Neural cell (in vitro differentiated cells): Measurements from ENCODE around the gene ESRP2. TPM values are rescaled to one million over a fixed set of nuclear protein-coding genes. Genes with fewer than 3 reads are reported as not detected.

Experiments used
- H2AFZ ChIP-seq: fragments of 200-600, 300-800 bp; sonication (generic), shearing (Covaris generic); 2 replicates; pipeline ENCODE4 v1.6.0; 2014; ENCODE audit warnings: low read depth, mild to moderate bottlenecking, antibody characterized with exemption, low read length, moderate library complexity
- H3F3A ChIP-seq: fragments of 200-600 bp; shearing (Covaris generic); 2 replicates; pipeline ENCODE4 v1.6.1; 2016; ENCODE audit warnings: mild to moderate bottlenecking, moderate library complexity, mixed read lengths, antibody characterized with exemption, low read length; ENCODE audit not compliant: insufficient read depth, poor library complexity, severe bottlenecking
- H3K27ac ChIP-seq: fragments of 200-600, 300-800 bp; sonication (generic), shearing (Covaris generic); 2 replicates; pipeline ENCODE4 v1.5.1; 2014; ENCODE audit warnings: mild to moderate bottlenecking, low read length, moderate library complexity
- H3K27me3 ChIP-seq: fragments of 300-800, 200-600 bp; sonication (generic), shearing (Covaris generic); 2 replicates; pipeline ENCODE4 v1.6.0; 2014; ENCODE audit warnings: mild to moderate bottlenecking, low read depth, low read length, moderate library complexity; ENCODE audit not compliant: insufficient read depth
- H3K36me3 ChIP-seq: fragments of 300-800, 200-600 bp; sonication (generic), shearing (Covaris generic); 2 replicates; pipeline ENCODE4 v1.5.1; 2014; ENCODE audit warnings: mild to moderate bottlenecking, antibody characterized with exemption, low read length, moderate library complexity; ENCODE audit not compliant: insufficient read depth
- H3K4me2 ChIP-seq: fragments of 300-800, 200-600 bp; sonication (generic), shearing (Covaris generic); 2 replicates; pipeline ENCODE4 v1.6.0; 2014; ENCODE audit warnings: mild to moderate bottlenecking, low read length
- H3K4me3 ChIP-seq: fragments of 300-800, 200-600 bp; sonication (generic), shearing (Covaris generic); 2 replicates; pipeline ENCODE4 v1.5.1; 2014; ENCODE audit warnings: mild to moderate bottlenecking, low read length, moderate library complexity
- H3K79me2 ChIP-seq: fragments of 200-600 bp; shearing (Covaris generic); replicated peaks from 2 replicates; pipeline ENCODE4 v1.6.0; 2014; ENCODE audit warnings: mild to moderate bottlenecking, low read length, moderate library complexity; ENCODE audit not compliant: insufficient read depth
- H3K9ac ChIP-seq: fragments of 300-800, 200-600 bp; sonication (generic), shearing (Covaris generic); 2 replicates; pipeline ENCODE4 v1.6.1; 2016; ENCODE audit warnings: mild to moderate bottlenecking, low read length, mixed read lengths
- H3K9me2 ChIP-seq: fragments of 200-600 bp; shearing (Covaris generic); 2 replicates; pipeline ENCODE4 v1.6.1; 2016; ENCODE audit warnings: mild to moderate bottlenecking, low read length, mixed read lengths; ENCODE audit not compliant: insufficient read depth
- H3K9me3 ChIP-seq: fragments of 200-600, 300-800 bp; sonication (generic), shearing (Covaris generic); 2 replicates; pipeline ENCODE4 v1.6.1; 2016; ENCODE audit warnings: mild to moderate bottlenecking, mixed run types, low read length, moderate library complexity, mixed read lengths
- H4K20me1 ChIP-seq: fragments of 200-600 bp; shearing (Covaris generic); 2 replicates; pipeline ENCODE4 v1.6.1; 2016; ENCODE audit warnings: mild to moderate bottlenecking, mixed run types; ENCODE audit not compliant: insufficient read depth
- CTCF ChIP-seq: fragments of 450-650 bp; IDR thresholded peaks from 2 replicates; pipeline ENCODE4 v1.5.1; 2014; ENCODE audit warnings: antibody characterized with exemption, mild to moderate bottlenecking, moderate library complexity; ENCODE audit not compliant: poor library complexity, severe bottlenecking
- EP300 ChIP-seq: fragments of 450-650 bp; conservative IDR thresholded peaks from 2 replicates; pipeline ENCODE4 v1.6.1; 2014; ENCODE audit warnings: antibody characterized with exemption, mild to moderate bottlenecking, moderate library complexity; ENCODE audit not compliant: poor library complexity, severe bottlenecking
- EZH2 ChIP-seq: fragments of 200-600, 300-800 bp; shearing (Covaris generic), sonication (generic); IDR thresholded peaks from 2 replicates; pipeline ENCODE4 v1.6.1; 2014; ENCODE audit warnings: antibody characterized with exemption, low read length, borderline replicate concordance, mild to moderate bottlenecking; ENCODE audit not compliant: insufficient read depth, poor library complexity, severe bottlenecking
- MXI1 ChIP-seq: fragments of 450-650 bp; conservative IDR thresholded peaks from 2 replicates; pipeline ENCODE4 v1.6.1; 2014; ENCODE audit warnings: antibody characterized with exemption, mild to moderate bottlenecking; ENCODE audit not compliant: poor library complexity, severe bottlenecking
- POLR2AphosphoS5 ChIP-seq: IDR thresholded peaks from 2 replicates; pipeline ENCODE4 v1.6.1; 2012
- RAD21 ChIP-seq: fragments of 450-650 bp; conservative IDR thresholded peaks from 2 replicates; pipeline ENCODE4 v1.6.1; 2014; ENCODE audit warnings: antibody characterized with exemption, mild to moderate bottlenecking, moderate library complexity
- REST ChIP-seq: IDR thresholded peaks from 2 replicates; pipeline ENCODE4 v1.6.1; 2012; ENCODE audit warnings: borderline replicate concordance
- SMC3 ChIP-seq: fragments of 450-650 bp; conservative IDR thresholded peaks from 2 replicates; pipeline ENCODE4 v1.6.1; 2014; ENCODE audit warnings: antibody characterized with exemption, mild to moderate bottlenecking, moderate library complexity; ENCODE audit not compliant: poor library complexity
- TAF1 ChIP-seq: IDR thresholded peaks from 2 replicates; pipeline ENCODE4 v1.6.1; 2012; ENCODE audit warnings: low read depth
- polyA plus RNA-seq: library from polyadenylated mRNA; depleted of rRNA; stranded (reverse); fragments of >200 nt; gene quantifications from 2 replicates; pipeline ENCODE4 v1.2.3, GENCODE V29; 2014
- small RNA-seq, 3 experiments: library from RNA; depleted of rRNA; stranded (forward); fragments of <200 nt; gene quantifications; one replicate each; pipeline ENCODE3, GENCODE V24; 2012

Gene ESRP2
- polyA plus RNA-seq, 1 donor from 2014 or later, result not detected

- no peaks in the 10 kb centered on the region for H3K9me2 ChIP-seq
- no peaks in the 10 kb centered on the region for H4K20me1 ChIP-seq
- no peaks in the 10 kb centered on the region for H3K36me3 ChIP-seq
- no peak overlapping the region for H3K9ac ChIP-seq
- no peaks in the 10 kb centered on the region for H3K9me3 ChIP-seq
- no peak overlapping the region for H2AFZ ChIP-seq
- H3K4me2 ChIP-seq, result no peak overlapping the region
- H3F3A ChIP-seq, result no peaks in the 10 kb centered on the region
- H3K79me2 ChIP-seq, result no peaks in the 10 kb centered on the region
- H3K27ac ChIP-seq, result no peak overlapping the region
- TF ChIP-seq CTCF (no peak), EP300 (no peak), REST (no peak), POLR2AphosphoS5 (no peak), EZH2 (no peak), MXI1 (no peak), SMC3 (no peak), TAF1 (no peak), RAD21 (no peak)
- H3K4me3 ChIP-seq, result no peak overlapping the region
- no peaks in the 10 kb centered on the region for H3K27me3 ChIP-seq
These were observed 56.1 kb downstream of the ESRP2 start for GRCh38 chr16:68179855-68180254.

GRCh38 chr16:68179196-68179795, 56.6 kb downstream of the ESRP2 start:
- Histone ChIP-seq H3F3A (no peaks in the 10 kb centered on the region), H3K9me2 (no peaks in the 10 kb centered on the region), H3K27me3 (no peaks in the 10 kb centered on the region), H2AFZ (no peak overlapping the region), H3K9ac (no peak overlapping the region), H4K20me1 (no peaks in the 10 kb centered on the region), H3K27ac (no peak overlapping the region), H3K4me2 (no peak overlapping the region), H3K4me3 (no peak overlapping the region), H3K79me2 (no peaks in the 10 kb centered on the region), H3K9me3 (no peaks in the 10 kb centered on the region), H3K36me3 (no peaks in the 10 kb centered on the region)
- TF ChIP-seq EZH2, result no peak
- TF ChIP-seq SMC3, result no peak
- TF ChIP-seq MXI1, result no peak

Small RNAs within 50 kb of the gene (small RNA-seq; reads per million reads assigned to genes)
- 0 to 1.5 (median 0) reads per million in 3 experiments for gene RF00554
- 0 to 0.98 (median 0) reads per million in 3 experiments for gene RNU6-1262P

Other genes with a start within 250 kb of the ESRP2 start
- gene DPEP2, start 236.6 kb downstream of the ESRP2 start, polyA plus RNA-seq, result not detected in 2 replicates
- gene DPEP2NB, start 220.2 kb downstream of the ESRP2 start, polyA plus RNA-seq, result not detected in 2 replicates
- gene DDX28, start 212.9 kb downstream of the ESRP2 start, polyA plus RNA-seq, result 13.9 and 18.0 TPM in 2 replicates
- gene DUS2, start 212.8 kb downstream of the ESRP2 start, polyA plus RNA-seq, result 22.4 and 22.8 TPM in 2 replicates
- gene NFATC3, start 150.8 kb downstream of the ESRP2 start, polyA plus RNA-seq, result 5.6 and 6.2 TPM in 2 replicates
- gene PLA2G15, start 9.2 kb upstream of the ESRP2 start, polyA plus RNA-seq, result 19.6 and 28.0 TPM in 2 replicates
- 36.0 and 39.3 TPM in 2 replicates for gene SLC7A6, start 28.4 kb upstream of the ESRP2 start, polyA plus RNA-seq
- 18.9 and 21.3 TPM in 2 replicates for gene SLC7A6OS, start 74.8 kb upstream of the ESRP2 start, polyA plus RNA-seq
- gene PRMT7, start 74.9 kb upstream of the ESRP2 start, polyA plus RNA-seq, result 203 and 207 TPM in 2 replicates
- gene SMPD3, start 212.4 kb upstream of the ESRP2 start, polyA plus RNA-seq, result 38.2 and 42.7 TPM in 2 replicates